GM12878 (cell line): ENCODE data around the gene PTPN20.

Experiments used
- CREM ChIP-seq: IDR thresholded peaks from 2 replicates; pipeline ENCODE4 v1.6.1; 2014; ENCODE audit warnings: antibody characterized with exemption, low read depth
- EP300 ChIP-seq, 2 experiments: fragments of 150-350 bp in 1 of 2; IDR thresholded peaks; 2 replicates each; pipeline ENCODE4 v1.6.1; 2011 to 2012; ENCODE audit warnings: low read depth in 2 of 2, low read length in 2 of 2, borderline replicate concordance in 1 of 2, improper control_type of control experiment in 1 of 2, inconsistent platforms in 1 of 2; ENCODE audit not compliant: control insufficient read depth in 1 of 2
- GABPA ChIP-seq: IDR thresholded peaks from 2 replicates; pipeline ENCODE4 v1.6.1; 2014; ENCODE audit warnings: antibody characterized with exemption, low read depth, mild to moderate bottlenecking, inconsistent platforms
- HDAC2 ChIP-seq: fragments of 200-600 bp; sonication (generic); IDR thresholded peaks from 2 replicates; pipeline ENCODE4 v1.6.1; 2017
- NFYA ChIP-seq: IDR thresholded peaks from 2 replicates; pipeline ENCODE4 v1.6.1; 2011; ENCODE audit warnings: low read depth, mild to moderate bottlenecking, low read length, improper control_type of control experiment, borderline replicate concordance
- NFYB ChIP-seq: IDR thresholded peaks from 2 replicates; pipeline ENCODE4 v1.6.1; 2011; ENCODE audit warnings: low read depth, mild to moderate bottlenecking, low read length, improper control_type of control experiment, moderate library complexity; ENCODE audit not compliant: insufficient read depth
- POLR2A ChIP-seq: IDR thresholded peaks from 2 replicates; pipeline ENCODE4 v1.6.1; 2011; ENCODE audit warnings: low read depth, mild to moderate bottlenecking, low read length
- POLR2AphosphoS5 ChIP-seq: IDR thresholded peaks from 2 replicates; pipeline ENCODE4 v1.6.1; 2011; ENCODE audit warnings: mild to moderate bottlenecking, low read length, inconsistent platforms
- SIN3A ChIP-seq: IDR thresholded peaks from 2 replicates; pipeline ENCODE4 v1.6.1; 2012; ENCODE audit warnings: low read depth, low read length, improper control_type of control experiment
- SMC3 ChIP-seq: IDR thresholded peaks from 2 replicates; pipeline ENCODE4 v1.6.1; 2011; ENCODE audit warnings: low read length, improper control_type of control experiment, borderline replicate concordance
- TF ChIP-seq, protein P1 (sequence below): fragments of 450-650 bp; conservative IDR thresholded peaks from 2 replicates; pipeline ENCODE4 v1.6.1; 2017; ENCODE audit warnings: mild to moderate bottlenecking, moderate library complexity
- TF ChIP-seq, protein P2 (sequence below): IDR thresholded peaks from 2 replicates; pipeline ENCODE4 v1.6.1; 2012; ENCODE audit warnings: mild to moderate bottlenecking, low read depth, low read length
- TF ChIP-seq, protein P3 (sequence below), 3 experiments: IDR thresholded peaks in 2 of 3; conservative IDR thresholded peaks in 1 of 3; 2 replicates each; pipeline ENCODE4 v1.5.1; 2011; ENCODE audit warnings: low read depth in 3 of 3, low read length in 3 of 3, mild to moderate bottlenecking in 3 of 3, control low read depth in 2 of 3, moderate library complexity in 2 of 3, inconsistent platforms in 1 of 3, mixed read lengths in 1 of 3; ENCODE audit not compliant: control insufficient read depth in 2 of 3, insufficient read depth in 1 of 3; ENCODE audit errors: extremely low read depth in 1 of 3
- TF ChIP-seq, protein P4 (sequence below): fragments of 450-650 bp; IDR thresholded peaks from 2 replicates; pipeline ENCODE4 v1.6.1; 2017; ENCODE audit warnings: mild to moderate bottlenecking, moderate library complexity

DNA sequence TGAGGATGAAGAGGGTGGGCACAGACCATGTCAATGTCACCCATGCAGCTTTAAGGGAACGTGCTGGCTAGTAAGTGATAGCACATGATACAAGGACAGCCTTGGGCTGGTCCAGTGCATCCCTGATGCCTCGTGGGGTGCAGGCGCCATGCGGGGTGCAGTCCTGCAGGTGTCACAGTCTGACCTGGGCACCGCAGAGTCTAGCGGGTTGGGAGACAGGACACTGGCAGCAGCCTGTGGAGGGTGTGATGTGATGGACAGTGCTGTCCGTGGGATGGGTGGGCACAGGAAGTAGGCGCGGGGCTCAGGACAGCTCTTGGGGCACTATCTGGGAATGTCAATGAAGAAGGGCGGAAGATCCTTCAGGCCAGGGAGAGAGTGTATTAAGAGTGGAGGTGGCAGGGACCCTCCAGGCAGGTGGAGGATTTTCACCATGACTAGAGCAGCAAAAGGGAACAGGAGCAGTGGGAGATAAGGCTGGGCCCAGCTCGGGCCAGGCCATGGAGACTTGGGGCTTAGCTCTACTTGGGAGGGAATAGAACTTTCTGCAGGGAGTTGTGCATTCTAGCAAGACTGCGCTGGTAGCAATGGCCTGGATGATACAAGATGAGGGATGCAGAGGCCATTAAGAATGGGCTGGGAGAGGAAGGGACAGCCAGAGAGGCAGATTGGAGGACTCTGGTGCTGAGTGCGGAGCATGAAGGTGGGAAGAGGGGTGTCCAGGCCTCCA is 122.5 kb downstream of the PTPN20 start:
- TF ChIP-seq, protein P1, sequence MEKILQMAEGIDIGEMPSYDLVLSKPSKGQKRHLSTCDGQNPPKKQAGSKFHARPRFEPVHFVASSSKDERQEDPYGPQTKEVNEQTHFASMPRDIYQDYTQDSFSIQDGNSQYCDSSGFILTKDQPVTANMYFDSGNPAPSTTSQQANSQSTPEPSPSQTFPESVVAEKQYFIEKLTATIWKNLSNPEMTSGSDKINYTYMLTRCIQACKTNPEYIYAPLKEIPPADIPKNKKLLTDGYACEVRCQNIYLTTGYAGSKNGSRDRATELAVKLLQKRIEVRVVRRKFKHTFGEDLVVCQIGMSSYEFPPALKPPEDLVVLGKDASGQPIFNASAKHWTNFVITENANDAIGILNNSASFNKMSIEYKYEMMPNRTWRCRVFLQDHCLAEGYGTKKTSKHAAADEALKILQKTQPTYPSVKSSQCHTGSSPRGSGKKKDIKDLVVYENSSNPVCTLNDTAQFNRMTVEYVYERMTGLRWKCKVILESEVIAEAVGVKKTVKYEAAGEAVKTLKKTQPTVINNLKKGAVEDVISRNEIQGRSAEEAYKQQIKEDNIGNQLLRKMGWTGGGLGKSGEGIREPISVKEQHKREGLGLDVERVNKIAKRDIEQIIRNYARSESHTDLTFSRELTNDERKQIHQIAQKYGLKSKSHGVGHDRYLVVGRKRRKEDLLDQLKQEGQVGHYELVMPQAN = no peak
- TF ChIP-seq HDAC2 (no peak), POLR2A (no peak), NFYB (no peak), NFYA (no peak), POLR2AphosphoS5 (no peak), CREM (no peak), SMC3 (no peak), SIN3A (no peak), EP300 (IDR thresholded peaks at IDR 0.05; ENCODE audit: borderline replicate concordance in 1 of 2, control insufficient read depth in 1 of 2, low read depth in 2 of 2, low read length in 2 of 2) (no peak), GABPA (no peak)
- TF ChIP-seq, protein P2, sequence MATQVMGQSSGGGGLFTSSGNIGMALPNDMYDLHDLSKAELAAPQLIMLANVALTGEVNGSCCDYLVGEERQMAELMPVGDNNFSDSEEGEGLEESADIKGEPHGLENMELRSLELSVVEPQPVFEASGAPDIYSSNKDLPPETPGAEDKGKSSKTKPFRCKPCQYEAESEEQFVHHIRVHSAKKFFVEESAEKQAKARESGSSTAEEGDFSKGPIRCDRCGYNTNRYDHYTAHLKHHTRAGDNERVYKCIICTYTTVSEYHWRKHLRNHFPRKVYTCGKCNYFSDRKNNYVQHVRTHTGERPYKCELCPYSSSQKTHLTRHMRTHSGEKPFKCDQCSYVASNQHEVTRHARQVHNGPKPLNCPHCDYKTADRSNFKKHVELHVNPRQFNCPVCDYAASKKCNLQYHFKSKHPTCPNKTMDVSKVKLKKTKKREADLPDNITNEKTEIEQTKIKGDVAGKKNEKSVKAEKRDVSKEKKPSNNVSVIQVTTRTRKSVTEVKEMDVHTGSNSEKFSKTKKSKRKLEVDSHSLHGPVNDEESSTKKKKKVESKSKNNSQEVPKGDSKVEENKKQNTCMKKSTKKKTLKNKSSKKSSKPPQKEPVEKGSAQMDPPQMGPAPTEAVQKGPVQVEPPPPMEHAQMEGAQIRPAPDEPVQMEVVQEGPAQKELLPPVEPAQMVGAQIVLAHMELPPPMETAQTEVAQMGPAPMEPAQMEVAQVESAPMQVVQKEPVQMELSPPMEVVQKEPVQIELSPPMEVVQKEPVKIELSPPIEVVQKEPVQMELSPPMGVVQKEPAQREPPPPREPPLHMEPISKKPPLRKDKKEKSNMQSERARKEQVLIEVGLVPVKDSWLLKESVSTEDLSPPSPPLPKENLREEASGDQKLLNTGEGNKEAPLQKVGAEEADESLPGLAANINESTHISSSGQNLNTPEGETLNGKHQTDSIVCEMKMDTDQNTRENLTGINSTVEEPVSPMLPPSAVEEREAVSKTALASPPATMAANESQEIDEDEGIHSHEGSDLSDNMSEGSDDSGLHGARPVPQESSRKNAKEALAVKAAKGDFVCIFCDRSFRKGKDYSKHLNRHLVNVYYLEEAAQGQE = no peak
- TF ChIP-seq, protein P3, sequence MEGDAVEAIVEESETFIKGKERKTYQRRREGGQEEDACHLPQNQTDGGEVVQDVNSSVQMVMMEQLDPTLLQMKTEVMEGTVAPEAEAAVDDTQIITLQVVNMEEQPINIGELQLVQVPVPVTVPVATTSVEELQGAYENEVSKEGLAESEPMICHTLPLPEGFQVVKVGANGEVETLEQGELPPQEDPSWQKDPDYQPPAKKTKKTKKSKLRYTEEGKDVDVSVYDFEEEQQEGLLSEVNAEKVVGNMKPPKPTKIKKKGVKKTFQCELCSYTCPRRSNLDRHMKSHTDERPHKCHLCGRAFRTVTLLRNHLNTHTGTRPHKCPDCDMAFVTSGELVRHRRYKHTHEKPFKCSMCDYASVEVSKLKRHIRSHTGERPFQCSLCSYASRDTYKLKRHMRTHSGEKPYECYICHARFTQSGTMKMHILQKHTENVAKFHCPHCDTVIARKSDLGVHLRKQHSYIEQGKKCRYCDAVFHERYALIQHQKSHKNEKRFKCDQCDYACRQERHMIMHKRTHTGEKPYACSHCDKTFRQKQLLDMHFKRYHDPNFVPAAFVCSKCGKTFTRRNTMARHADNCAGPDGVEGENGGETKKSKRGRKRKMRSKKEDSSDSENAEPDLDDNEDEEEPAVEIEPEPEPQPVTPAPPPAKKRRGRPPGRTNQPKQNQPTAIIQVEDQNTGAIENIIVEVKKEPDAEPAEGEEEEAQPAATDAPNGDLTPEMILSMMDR (IDR thresholded peaks at IDR 0.05 in 2 of 3, conservative IDR thresholded peaks at IDR 0.05 in 1 of 3; ENCODE audit: control insufficient read depth in 2 of 3, extremely low read depth in 1 of 3, insufficient read depth in 1 of 3, low read depth in 3 of 3, low read length in 3 of 3) = no peak
- TF ChIP-seq, protein P4, sequence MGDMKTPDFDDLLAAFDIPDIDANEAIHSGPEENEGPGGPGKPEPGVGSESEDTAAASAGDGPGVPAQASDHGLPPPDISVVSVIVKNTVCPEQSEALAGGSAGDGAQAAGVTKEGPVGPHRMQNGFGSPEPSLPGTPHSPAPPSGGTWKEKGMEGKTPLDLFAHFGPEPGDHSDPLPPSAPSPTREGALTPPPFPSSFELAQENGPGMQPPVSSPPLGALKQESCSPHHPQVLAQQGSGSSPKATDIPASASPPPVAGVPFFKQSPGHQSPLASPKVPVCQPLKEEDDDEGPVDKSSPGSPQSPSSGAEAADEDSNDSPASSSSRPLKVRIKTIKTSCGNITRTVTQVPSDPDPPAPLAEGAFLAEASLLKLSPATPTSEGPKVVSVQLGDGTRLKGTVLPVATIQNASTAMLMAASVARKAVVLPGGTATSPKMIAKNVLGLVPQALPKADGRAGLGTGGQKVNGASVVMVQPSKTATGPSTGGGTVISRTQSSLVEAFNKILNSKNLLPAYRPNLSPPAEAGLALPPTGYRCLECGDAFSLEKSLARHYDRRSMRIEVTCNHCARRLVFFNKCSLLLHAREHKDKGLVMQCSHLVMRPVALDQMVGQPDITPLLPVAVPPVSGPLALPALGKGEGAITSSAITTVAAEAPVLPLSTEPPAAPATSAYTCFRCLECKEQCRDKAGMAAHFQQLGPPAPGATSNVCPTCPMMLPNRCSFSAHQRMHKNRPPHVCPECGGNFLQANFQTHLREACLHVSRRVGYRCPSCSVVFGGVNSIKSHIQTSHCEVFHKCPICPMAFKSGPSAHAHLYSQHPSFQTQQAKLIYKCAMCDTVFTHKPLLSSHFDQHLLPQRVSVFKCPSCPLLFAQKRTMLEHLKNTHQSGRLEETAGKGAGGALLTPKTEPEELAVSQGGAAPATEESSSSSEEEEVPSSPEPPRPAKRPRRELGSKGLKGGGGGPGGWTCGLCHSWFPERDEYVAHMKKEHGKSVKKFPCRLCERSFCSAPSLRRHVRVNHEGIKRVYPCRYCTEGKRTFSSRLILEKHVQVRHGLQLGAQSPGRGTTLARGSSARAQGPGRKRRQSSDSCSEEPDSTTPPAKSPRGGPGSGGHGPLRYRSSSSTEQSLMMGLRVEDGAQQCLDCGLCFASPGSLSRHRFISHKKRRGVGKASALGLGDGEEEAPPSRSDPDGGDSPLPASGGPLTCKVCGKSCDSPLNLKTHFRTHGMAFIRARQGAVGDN = no peak
